Right lobe of liver (tissue), 6 donors: ENCODE data around the gene PLCB4. TPM values are rescaled to one million over a fixed set of nuclear protein-coding genes. Genes with fewer than 3 reads are reported as not detected.

Experiments
- ATAC-seq, 4 donors: fragments of 200-7000 bp; cut with Tn5 transposase; one replicate each; pipeline ENCODE4 v1.9.1; 2020; ENCODE audit warnings: mild to moderate bottlenecking in 4 of 4, moderate library complexity in 4 of 4
- DNase-seq, 3 donors: peaks; one replicate each; pipeline ENCODE4 v3.0.0-alpha.2; 2020
- H3K27ac ChIP-seq, 3 donors: fragments of 200-600 bp; one replicate each; pipeline ENCODE4 v1.8.0; 2022
- H3K27me3 ChIP-seq, 2 donors: fragments of 200-600 bp; one replicate each; pipeline ENCODE4 v1.8.0; 2022
- H3K36me3 ChIP-seq, 4 donors: fragments of 200-600 bp; sonication (generic) in 1 of 4; one replicate each; pipeline versions ENCODE4 v1.5.1 to v1.8.0; 2017 to 2022; ENCODE audit warnings: control low read depth in 1 of 4
- H3K4me1 ChIP-seq, 4 donors: fragments of 200-600 bp; sonication (generic) in 1 of 4; one replicate each; pipeline versions ENCODE4 v1.5.1 to v1.8.0; 2017 to 2022; ENCODE audit warnings: control low read depth in 1 of 4
- H3K4me3 ChIP-seq, 3 donors: fragments of 200-600 bp; one replicate each; pipeline ENCODE4 v1.8.0; 2022
- H3K9me3 ChIP-seq, 4 donors: fragments of 200-600 bp; sonication (generic) in 1 of 4; one replicate each; pipeline versions ENCODE4 v1.5.1 to v1.8.0; 2017 to 2022; ENCODE audit warnings: control low read depth in 1 of 4
- CTCF ChIP-seq, 4 donors: fragments of 200-600 bp in 3 of 4; fragments of 450-650 bp in 1 of 4; IDR thresholded peaks; one replicate each; pipeline versions ENCODE4 v1.5.1 to v1.8.0; 2016 to 2022; ENCODE audit warnings: antibody characterized with exemption in 4 of 4, mild to moderate bottlenecking in 2 of 4
- POLR2A ChIP-seq: fragments of 450-650 bp; IDR thresholded peaks from one replicate; pipeline ENCODE4 v1.6.1; 2017; ENCODE audit warnings: antibody characterized with exemption, mild to moderate bottlenecking
- WGBS: methylation state at CpG from one replicate; pipeline ENCODE4 v1.1.6; 2018; ENCODE audit warnings: low coverage, low lambda C conversion rate; ENCODE audit not compliant: insufficient coverage; ENCODE audit errors: missing lambda C conversion rate; 5-methylcytosine and 5-hydroxymethylcytosine counted together
- intact Hi-C, 2 donors: fragments of 100-400 bp; cut with DNase I; formaldehyde crosslinking; loops; one replicate each; pipeline versions ENCODE4 v1.11.2 to v1.14.1; 2022
- total RNA-seq, 6 experiments: library from RNA; depleted of rRNA in 2 of 6; stranded (reverse); fragments of >200 nt in 2 of 6; fragmentation: NEBNext Ultra II Directional in 3 of 6; extraction: Animal tissue kit (Norgen Biotek cat#: 25700) in 3 of 6; gene quantifications; one replicate each; pipeline versions ENCODE4 v1.1.0 to v1.2.4, GENCODE V29; 2016 to 2023
- donor health status: DM: no; HTN: yes; CAD: no.
- donor health status: DM: no; HTN: no; CAD: no.
- donor health status: DM: no; HTN: no; CAD: no.
- donor health status: DM: no; HTN: yes; CAD: no.
- donor health status: DM: no; HTN: yes; CAD: no.

Gene PLCB4
- total RNA-seq, 6 experiments from 2014 or later: 0.04 to 0.20 (median 0.15) TPM

GRCh38 chr20:9408422-9409300 lies 339.8 kb downstream of the PLCB4 start:
- Histone ChIP-seq H3K36me3 (no peaks in the 10 kb centered on the region), H3K4me1 (no peaks in the 10 kb centered on the region), H3K27me3 (no peaks in the 10 kb centered on the region), H3K4me3 (no peak overlapping the region), H3K27ac (no peak overlapping the region), H3K9me3 (no peaks in the 10 kb centered on the region)
- intact Hi-C loops: no loop called here
- 41% methylated on average over 10 of the region's 10 CpGs for WGBS
- no peak for TF ChIP-seq CTCF (IDR thresholded peaks at IDR 0.05)
- TF ChIP-seq POLR2A: no peak
- no peak for ATAC-seq
- no peak for DNase-seq

GRCh38 chr20:9409352-9409751 lies 340.5 kb downstream of the PLCB4 start:
- H3K4me3 ChIP-seq: no peak overlapping the region
- intact Hi-C loops: no loop called here
- TF ChIP-seq CTCF (IDR thresholded peaks at IDR 0.05): no peak
- no peak for TF ChIP-seq POLR2A
- no peaks in the 10 kb centered on the region for H3K36me3 ChIP-seq
- 68% methylated on average over 1 of the region's 1 CpG for WGBS
- no peaks in the 10 kb centered on the region for H3K27me3 ChIP-seq
- H3K9me3 ChIP-seq: no peaks in the 10 kb centered on the region
- no peak for DNase-seq
- H3K27ac ChIP-seq: no peak overlapping the region
- H3K4me1 ChIP-seq: no peaks in the 10 kb centered on the region
- no peak for ATAC-seq

DNA sequence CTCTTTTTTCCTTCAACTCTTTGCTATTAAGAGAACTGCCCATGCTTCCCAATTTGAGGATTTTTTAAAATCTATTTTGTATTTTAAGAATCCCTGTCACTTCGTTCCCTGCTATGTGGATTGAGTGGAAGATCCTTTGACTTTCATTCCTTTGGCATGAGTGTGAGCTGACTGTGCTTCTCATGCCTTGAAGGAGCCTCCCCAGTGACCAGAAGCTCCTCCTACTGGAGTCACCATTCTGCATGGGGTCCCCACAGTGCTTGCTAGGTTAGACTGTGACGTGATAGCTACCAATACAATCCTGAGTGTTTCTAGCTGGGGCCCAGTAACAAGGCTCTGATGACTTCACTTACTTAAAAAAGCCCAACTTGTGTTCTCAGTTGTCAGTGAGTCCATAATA lies 341.1 kb downstream of the PLCB4 start:
- Histone ChIP-seq H3K27ac (no peak overlapping the region), H3K4me1 (no peaks in the 10 kb centered on the region), H3K9me3 (no peaks in the 10 kb centered on the region), H3K36me3 (no peaks in the 10 kb centered on the region), H3K4me3 (no peak overlapping the region), H3K27me3 (no peaks in the 10 kb centered on the region)
- DNase-seq (no peak), ATAC-seq (no peak)
- TF ChIP-seq POLR2A: no peak
- TF ChIP-seq CTCF (IDR thresholded peaks at IDR 0.05): no peak
- WGBS: 65% methylated on average over 2 of the region's 2 CpGs
- intact Hi-C loops: loop anchor here (5.0 to 10.0 kb wide), 2 partner anchors 202 to 205 kb away; no protein-coding TSS in a partner anchor

DNA sequence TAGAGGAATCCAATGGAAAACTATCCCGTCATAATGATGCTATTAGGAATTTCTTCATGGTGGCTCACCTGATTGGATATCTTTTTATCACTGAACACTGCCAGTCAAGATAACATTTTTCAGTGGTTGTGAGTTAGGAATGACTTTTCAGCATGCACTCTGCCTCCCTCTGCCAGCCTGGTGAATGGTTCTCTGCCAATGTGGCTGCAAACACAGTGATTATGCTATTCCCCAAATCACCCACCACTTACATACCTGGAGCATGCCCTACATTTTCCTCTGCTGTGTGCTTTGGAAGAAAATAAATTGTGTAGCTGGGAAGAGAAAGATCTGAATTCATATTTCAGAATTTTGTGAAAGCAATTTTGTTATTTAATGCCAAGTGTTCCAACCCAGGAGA lies 342.9 kb downstream of the PLCB4 start:
- TF ChIP-seq CTCF (IDR thresholded peaks at IDR 0.05) (no peak), POLR2A (no peak)
- H3K4me1 ChIP-seq: no peaks in the 10 kb centered on the region
- WGBS: 70% methylated on average over 1 of the region's 1 CpG
- intact Hi-C loops: loop anchor here (5.0 to 10.0 kb wide), 2 partner anchors 200 to 203 kb away; no protein-coding TSS in a partner anchor
- H3K9me3 ChIP-seq: no peaks in the 10 kb centered on the region
- no peaks in the 10 kb centered on the region for H3K27me3 ChIP-seq
- H3K36me3 ChIP-seq: no peaks in the 10 kb centered on the region
- H3K27ac ChIP-seq: no peak overlapping the region
- ATAC-seq: no peak
- no peak for DNase-seq
- H3K4me3 ChIP-seq: no peak overlapping the region
